GM20000 (cell line): ENCODE measurements around the gene TSPAN1.

Source experiments
- DNase-seq: peaks from one replicate; pipeline ENCODE4 v3.0.0; 2012; ENCODE audit warnings: low spot score
- TF ChIP-seq, protein P1 (sequence below): IDR thresholded peaks from 2 replicates; pipeline ENCODE4 v1.5.1; 2012; ENCODE audit warnings: mild to moderate bottlenecking, control low read depth; ENCODE audit errors: extremely low read depth, missing control alignments

TSPAN1 gene

DNA sequence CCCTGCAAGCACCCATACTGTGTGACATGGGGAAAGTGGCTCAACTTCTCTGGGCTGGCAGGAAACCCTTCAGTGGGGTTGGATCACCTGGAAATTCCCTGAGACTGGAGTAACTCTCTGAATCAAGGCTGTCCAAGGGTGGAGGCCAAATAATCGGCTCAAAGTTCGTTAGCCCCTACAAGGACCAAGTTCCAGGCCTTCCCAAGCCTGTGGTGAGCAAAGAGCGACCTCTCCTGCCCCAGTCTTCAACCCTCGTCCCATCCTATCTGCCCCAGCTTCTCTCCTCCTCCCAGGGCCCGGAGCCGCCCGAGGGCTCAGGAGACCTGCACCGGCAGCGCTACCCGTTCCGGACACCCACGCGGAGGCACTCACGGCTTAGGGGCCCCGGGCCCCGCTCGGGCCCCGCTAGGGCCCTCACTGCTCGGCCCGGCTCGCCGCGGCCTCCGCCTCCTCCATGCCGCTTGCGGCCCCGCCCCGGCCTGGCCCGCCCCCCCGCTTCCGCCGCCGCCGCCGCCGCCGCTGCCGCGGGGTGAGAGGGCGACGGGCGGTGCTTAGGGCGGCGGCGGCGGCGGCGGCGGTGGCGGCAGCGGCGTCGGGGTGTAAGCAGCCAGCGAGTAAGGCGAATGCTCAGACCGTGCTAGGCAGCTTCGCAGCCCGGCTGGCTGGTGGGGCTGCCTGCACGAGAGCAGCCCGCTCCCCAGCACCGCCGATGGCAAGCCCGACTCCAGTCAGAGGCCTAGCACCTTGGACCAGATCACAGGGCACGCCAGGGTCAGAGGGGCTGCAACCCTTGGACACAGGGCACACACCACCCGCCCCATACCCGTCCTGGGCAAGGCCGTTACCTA lies 23.3 kb downstream of the TSPAN1 start, which contains the start of gene POMGNT1:
Gene POMGNT1, minus strand, starts transcription at position 471 of the 848 bp plus-strand sequence. CDS start 613 bp downstream, outside the sequence.
- DNase-seq, result peak; percentile 98
- TF ChIP-seq, protein P1, sequence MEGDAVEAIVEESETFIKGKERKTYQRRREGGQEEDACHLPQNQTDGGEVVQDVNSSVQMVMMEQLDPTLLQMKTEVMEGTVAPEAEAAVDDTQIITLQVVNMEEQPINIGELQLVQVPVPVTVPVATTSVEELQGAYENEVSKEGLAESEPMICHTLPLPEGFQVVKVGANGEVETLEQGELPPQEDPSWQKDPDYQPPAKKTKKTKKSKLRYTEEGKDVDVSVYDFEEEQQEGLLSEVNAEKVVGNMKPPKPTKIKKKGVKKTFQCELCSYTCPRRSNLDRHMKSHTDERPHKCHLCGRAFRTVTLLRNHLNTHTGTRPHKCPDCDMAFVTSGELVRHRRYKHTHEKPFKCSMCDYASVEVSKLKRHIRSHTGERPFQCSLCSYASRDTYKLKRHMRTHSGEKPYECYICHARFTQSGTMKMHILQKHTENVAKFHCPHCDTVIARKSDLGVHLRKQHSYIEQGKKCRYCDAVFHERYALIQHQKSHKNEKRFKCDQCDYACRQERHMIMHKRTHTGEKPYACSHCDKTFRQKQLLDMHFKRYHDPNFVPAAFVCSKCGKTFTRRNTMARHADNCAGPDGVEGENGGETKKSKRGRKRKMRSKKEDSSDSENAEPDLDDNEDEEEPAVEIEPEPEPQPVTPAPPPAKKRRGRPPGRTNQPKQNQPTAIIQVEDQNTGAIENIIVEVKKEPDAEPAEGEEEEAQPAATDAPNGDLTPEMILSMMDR, result no peak

DNA sequence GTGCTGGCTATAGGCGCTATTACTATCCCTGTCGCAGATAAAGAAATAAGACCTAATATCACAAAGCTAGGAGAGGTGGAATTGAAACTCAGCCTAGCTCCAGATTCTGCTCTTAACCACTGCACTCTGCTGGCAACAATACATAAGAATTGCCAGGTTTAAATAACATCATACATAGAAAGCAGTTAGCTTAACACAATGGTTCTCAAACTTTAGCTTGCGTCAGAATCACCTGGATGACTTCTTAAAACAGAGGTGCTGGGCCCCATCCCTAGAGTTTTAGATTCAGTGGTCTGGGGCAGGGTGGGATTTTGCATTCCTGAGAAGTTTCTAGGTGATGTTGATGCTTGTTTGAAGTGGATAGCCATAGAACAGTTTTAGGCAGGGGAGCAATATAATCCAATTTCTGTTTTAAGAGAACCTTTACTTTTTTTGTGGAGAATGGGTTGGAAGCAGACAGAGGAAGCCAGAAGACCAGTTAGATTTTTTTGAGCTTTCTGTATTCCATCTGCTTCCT lies 24.4 kb downstream of the TSPAN1 start:
- no peak for DNase-seq
- TF ChIP-seq, protein P1, result no peak

DNA sequence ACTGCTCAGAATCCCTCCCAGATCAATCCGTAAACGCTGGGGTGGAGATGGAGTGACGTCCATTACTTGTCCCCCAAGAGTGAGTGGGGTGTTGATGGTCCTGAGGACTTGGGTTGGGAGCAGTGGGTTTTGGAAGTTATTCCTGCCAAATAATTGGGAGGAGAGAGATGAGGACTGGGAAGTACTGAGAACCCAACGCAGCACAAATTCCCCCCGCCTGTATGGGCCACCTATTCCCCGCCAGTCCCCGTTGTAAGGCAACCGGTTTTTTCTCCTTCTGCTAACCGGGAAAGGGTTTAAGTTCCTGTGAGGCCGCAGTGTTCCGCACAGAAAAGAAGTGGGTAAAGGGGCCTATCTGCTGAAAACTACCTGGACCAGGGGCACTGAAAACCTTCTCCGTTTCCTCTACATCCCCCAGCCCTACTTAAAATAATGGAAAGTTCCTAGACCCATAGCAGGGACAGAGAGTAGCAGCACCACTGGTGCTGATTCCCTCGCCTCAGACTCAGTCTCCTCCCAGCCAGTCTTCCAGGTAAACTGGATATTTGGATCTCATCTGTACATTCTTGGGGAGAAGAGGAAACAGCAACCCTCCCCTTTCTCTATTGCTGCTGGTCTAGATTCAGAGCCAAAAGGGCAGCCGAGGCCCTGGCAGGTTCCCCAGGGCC lies 29.0 kb downstream of the TSPAN1 start:
- TF ChIP-seq, protein P1, result no peak
- DNase-seq, result no peak

DNA sequence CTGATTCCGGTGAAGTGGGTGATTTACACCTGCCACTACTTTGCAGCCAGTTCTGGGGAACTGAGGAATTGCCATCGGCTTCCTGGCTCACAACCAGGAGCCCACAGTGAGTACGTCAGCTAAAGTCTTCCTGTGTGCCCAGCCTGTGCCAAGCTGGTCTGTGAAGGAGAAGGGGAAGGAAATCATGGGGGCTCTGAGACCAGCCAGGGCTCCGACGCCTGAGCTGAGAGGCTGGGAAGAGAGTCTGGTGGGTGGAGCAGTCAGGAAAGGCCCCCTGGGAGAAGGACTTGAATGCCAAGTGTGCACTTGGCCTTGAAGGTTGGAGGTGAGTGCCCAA lies 29.5 kb downstream of the TSPAN1 start:
- TF ChIP-seq, protein P1, result no peak
- DNase-seq, result no peak

DNA sequence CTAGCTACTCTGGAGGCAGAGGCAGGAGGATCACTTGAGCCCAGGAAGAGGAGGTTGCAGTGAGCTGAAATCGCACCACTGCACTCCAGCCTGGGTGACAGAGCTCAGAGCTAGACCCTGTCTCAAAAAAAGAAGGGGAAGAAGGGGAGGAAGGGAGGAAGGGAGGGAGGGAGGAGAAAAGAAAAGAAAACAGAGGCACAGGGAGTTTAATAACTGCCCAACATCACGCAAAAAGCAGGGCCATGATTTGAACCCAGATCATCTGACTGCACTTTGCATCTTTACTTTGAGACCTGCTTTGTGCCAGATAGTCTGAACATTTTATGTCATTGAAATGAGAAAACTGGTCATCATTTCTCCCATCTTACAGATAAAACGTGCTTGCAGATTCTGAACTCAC lies 30.3 kb downstream of the TSPAN1 start:
- TF ChIP-seq, protein P1, result no peak
- DNase-seq, result no peak

DNA sequence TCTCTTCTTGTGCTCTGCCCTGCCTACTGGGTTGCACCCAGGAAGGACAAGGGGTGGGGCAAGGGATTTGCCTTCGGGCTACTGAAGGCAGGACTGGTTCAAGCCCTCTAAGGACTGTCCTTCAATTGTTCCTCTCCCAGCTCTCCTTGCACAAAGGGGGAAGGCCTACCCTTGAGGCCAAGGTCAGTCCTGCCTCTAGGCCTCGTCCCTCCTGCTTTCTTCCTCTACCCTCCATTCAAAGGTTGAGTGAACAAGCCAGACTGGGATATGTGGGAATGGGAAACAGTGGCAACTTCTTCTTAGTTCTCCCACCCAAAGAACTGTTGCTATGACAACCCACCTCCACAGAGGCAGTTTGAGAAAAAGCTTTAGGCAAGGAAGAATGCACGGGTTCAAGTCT lies 30.9 kb downstream of the TSPAN1 start:
- TF ChIP-seq, protein P1, result no peak

DNA sequence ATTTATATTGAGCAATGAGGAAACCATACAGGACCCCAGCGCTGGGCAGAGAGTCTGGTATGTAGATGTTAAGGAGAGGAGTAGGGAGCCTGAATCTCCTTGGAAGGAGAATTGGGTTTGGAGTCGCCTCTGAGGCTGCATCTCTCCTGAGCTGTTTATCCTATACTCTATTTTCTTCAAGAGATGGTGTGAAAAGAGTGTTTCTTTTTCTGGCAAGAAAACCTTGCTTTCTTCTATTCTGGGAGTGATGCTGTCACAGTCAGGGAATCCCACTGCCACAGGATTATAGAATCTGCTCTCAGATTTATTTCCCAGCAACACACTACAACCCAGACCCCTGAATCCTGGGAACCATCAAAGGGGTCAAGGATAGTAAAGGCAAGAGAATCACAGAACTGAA lies 31.5 kb downstream of the TSPAN1 start:
- DNase-seq, result no peak
- TF ChIP-seq, protein P1, result no peak

More for the DNA sequence above, 30.9 kb downstream of the TSPAN1 start:
- no peak for DNase-seq
